RWPE1 (cell line): ENCODE data around the gene HELLS.
"Not testable (repeated sequence)": the region's sequence is repeated elsewhere in the genome, so short reads cannot be mapped to it uniquely, and the experiment has no call there.

Experiments
- CTCF ChIA-PET: fragments of 350-600 bp; sonication (Branson Sonifier 250); formaldehyde crosslinking; extraction: SDS; loops from one replicate; lab custom pipeline; 2021; lab: Yijun Ruan, JAX
- POLR2A ChIA-PET: fragments of 400-600 bp; formaldehyde crosslinking; extraction: SDS; loops from one replicate; lab custom pipeline; 2020; ENCODE audit warnings: antibody characterized with exemption; ENCODE audit not compliant: low non-redundant PET; lab: Yijun Ruan, JAX
- DNase-seq: peaks from one replicate; pipeline ENCODE4 v3.0.0; 2012; ENCODE audit warnings: low spot score
- H3K27ac ChIP-seq: fragments of 450-650 bp; 2 replicates; pipeline ENCODE4 v1.5.1; 2017
- TF ChIP-seq, protein P1 (sequence below): fragments of 450-650 bp; conservative IDR thresholded peaks from 2 replicates; pipeline ENCODE4 v1.5.1; 2017; ENCODE audit warnings: low read depth, mild to moderate bottlenecking

The HELLS gene

DNA sequence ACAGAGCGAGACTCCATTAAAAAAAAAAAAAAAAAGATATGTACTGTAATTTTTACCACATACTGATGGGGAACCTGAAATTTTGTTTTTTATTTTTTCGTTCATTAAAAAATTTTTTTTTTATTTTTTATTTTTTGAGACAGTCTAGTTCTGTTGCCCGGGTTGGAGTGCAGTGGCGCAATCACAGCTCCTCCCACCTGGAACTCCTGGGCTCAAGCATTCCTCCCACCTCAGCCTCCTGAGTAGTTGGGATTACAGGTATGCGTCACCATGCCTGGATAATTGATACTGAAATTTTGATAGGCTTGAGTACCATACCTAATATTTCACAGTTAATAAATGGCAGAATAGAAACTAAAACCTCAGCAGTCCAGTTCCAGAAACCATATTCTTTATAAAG is 20.9 kb upstream of the HELLS start:
- TF ChIP-seq, protein P1, sequence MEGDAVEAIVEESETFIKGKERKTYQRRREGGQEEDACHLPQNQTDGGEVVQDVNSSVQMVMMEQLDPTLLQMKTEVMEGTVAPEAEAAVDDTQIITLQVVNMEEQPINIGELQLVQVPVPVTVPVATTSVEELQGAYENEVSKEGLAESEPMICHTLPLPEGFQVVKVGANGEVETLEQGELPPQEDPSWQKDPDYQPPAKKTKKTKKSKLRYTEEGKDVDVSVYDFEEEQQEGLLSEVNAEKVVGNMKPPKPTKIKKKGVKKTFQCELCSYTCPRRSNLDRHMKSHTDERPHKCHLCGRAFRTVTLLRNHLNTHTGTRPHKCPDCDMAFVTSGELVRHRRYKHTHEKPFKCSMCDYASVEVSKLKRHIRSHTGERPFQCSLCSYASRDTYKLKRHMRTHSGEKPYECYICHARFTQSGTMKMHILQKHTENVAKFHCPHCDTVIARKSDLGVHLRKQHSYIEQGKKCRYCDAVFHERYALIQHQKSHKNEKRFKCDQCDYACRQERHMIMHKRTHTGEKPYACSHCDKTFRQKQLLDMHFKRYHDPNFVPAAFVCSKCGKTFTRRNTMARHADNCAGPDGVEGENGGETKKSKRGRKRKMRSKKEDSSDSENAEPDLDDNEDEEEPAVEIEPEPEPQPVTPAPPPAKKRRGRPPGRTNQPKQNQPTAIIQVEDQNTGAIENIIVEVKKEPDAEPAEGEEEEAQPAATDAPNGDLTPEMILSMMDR = no peak
- POLR2A ChIA-PET = no interaction called here
- DNase-seq = no peak
- no peak overlapping the region for H3K27ac ChIP-seq
- CTCF ChIA-PET = no interaction called here

DNA sequence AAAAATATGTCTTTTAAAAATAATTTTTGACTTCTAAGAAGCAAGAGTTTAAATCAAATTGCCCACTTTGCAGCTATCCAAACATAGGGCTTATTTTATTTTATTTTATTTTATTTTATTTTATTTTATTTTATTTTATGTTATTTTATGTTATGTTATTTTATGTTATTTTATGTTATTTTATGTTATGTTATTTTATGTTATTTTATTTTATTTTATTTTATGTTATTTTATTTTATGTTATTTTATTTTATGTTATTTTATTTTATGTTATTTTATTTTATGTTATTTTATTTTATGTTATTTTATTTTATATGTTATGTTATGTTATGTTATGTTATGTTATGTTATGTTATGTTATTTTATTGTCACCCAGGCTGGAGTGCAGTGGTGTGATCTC is 14.0 kb upstream of the HELLS start:
- CTCF ChIA-PET, DNase-seq, POLR2A ChIA-PET, H3K27ac ChIP-seq: not testable (repeated sequence)

DNA sequence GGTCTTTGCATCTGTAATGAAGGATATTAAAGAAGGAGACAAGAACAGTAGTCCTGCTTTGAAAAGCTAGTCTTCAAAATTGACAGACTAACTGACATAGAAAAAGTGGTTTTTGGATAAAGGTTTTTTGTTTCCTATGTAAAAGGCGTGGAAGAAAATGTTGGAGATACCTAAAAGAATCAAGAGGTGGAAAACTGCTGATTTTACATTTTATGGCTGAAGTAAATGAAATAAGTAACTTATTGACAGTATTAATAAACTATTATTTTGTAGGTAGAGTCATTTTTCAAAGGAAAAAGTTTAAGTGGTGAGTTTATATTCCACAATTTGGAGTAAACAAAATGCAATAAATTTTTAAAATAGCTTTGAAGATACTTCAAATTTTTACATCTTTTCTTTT is 12.6 kb upstream of the HELLS start:
- TF ChIP-seq, protein P1 = no peak
- H3K27ac ChIP-seq = no peak overlapping the region
- DNase-seq = no peak
- ChIA-PET POLR2A (interaction anchor here (0.6 kb wide), 1 partner anchor 10 kb away, joined by 3 read pairs; no protein-coding TSS in a partner anchor), CTCF (no interaction called here)

DNA sequence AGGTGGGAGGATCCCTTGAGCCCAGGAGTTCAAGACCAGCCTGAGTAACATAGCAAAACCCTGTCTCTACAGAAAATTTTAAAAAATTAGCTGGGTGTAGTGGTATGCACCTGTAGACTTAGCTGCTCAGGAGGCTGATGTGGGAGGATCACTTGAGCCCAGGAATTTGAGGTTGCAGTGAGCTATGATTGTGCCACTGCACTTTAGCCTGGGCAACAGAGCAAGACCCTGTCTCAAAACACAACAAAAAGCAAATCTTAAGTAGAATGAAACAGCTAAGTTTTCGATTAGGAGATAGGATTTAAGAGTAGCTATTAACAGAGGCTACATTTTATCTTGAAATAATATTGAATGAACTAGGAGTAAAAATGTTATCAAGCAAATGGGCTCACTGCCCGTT is 3.3 kb upstream of the HELLS start:
- CTCF ChIA-PET, H3K27ac ChIP-seq, DNase-seq: not testable (repeated sequence)
- POLR2A ChIA-PET = interaction anchor here (0.7 kb wide), 1 partner anchor 102 kb away, joined by 6 read pairs; no protein-coding TSS in a partner anchor

DNA sequence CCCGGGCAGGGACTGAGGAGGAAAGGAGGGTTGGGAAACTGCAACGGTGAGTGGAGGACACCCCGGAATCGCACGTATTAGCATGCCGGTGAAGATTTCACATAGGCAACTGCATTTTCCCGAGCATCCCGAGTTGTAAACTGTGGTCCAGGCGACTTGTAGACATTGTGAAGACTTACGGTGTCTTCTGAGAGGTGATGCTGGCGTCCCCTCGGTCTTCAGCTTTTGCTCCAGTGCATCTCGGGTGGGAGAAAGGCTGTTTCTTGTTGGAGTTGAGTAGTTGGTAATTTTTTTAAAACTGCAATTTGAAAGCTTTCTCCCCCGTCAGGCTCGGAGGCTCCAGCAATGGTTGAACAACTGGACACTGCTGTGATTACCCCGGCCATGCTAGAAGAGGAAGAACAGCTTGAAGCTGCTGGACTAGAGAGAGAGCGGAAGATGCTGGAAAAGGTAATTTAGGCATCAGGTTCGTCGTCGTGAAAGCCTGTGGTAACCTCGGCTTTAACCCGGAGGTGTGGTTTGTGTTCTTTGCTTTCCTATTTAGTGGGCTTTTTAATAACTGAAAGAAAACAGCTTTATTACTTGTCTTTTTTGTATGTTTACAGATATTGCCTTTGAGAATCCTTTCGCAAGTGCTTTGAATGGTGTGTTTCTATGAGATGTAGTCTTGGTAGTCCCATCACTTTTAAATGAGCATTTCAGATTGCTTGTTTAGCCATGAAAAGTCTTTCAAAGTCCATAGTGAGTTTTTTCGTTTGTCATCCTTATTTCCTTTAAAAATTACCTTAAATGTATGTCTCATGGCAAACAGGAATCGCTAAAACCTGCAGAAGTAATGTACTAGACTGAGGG is 687 bp downstream of the HELLS start:
- TF ChIP-seq, protein P1 = no peak
- CTCF ChIA-PET = interaction anchor here (0.7 kb wide), 1 partner anchor 31 kb away, joined by 3 read pairs; no protein-coding TSS in a partner anchor
- POLR2A ChIA-PET = interaction anchor here (0.6 kb wide), 1 partner anchor 728 kb away, joined by 3 read pairs; no protein-coding TSS in a partner anchor
- DNase-seq = peak; percentile 38
- H3K27ac ChIP-seq = peak overlapping the region; percentile 91

DNA sequence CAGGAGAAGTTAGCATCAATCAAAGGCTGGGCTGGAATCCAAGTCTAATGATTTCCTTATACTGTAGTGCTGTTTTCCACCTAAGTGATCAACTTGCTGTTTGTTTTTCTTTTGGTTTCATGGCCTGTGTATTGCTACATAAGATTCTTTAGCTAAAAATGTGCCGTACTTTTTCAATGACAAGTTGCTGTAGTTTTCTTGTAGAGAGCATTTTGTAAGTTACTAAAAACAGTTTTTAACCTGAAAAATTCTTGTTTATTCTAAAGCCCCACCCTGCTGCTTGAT is 1.3 kb downstream of the HELLS start:
- peak; percentile 24 for DNase-seq
- H3K27ac ChIP-seq = no peak overlapping the region
- ChIA-PET POLR2A (no interaction called here), CTCF (no interaction called here)
- TF ChIP-seq, protein P1 = no peak

DNA sequence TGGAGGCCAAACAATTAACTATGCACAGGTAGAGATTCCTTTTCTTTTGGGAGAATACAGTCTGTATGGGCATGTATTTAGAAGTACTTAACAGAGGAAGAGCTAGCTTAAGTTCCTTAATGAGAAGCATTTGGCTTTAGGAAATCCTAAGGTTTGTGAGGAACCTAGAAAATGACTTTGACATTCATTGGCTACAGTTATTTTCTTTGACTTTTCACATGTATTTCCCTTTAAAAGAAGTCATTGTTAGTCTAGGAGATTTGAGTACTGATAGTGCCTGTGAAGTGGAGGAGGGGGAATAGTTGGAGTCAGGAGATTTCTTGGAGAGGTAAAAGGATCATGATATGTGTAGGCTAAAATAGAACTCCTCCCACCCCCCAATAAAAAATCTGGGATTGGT is 3.6 kb downstream of the HELLS start:
- CTCF ChIA-PET = no interaction called here
- TF ChIP-seq, protein P1 = no peak
- no peak overlapping the region for H3K27ac ChIP-seq
- POLR2A ChIA-PET = no interaction called here
- no peak for DNase-seq

DNA sequence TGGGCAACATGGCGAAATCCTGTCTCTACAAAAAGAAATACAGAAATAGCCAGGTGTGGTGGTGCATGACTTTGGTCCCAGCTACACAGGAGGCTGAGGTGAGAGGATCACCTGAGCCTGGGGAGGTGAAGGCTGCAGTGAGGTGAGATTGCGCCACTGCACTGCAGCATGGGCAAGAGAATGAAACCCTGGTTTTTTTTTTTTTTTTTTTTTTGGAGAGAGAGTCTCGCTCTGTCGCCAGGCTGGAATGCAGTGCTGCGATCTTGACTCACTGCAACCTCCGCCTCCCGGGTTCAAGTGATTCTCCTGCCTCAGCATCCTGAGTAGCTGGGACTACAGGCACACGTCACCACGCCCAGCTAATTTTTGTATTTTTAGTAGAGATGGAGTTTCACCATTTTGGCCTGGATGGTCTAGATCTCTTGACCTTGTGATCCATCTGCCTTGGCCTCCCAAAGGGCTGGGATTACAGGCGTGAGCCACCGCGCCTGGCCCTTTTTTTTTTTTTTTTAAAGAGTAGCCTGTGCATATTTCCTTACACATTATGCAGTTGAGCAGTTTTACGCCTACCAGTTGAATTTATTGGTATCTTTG is 22.2 kb downstream of the HELLS start:
- CTCF ChIA-PET, DNase-seq, H3K27ac ChIP-seq, POLR2A ChIA-PET: not testable (repeated sequence)
